ENCODE data around the gene POMGNT1. TPM values are rescaled to one million over a fixed set of nuclear protein-coding genes. Genes with fewer than 3 reads are reported as not detected.
"Not testable (repeated sequence)": the region's sequence is repeated elsewhere in the genome, so short reads cannot be mapped to it uniquely, and the experiment has no call there.

Gene POMGNT1
- total RNA-seq (48.0 and 52.3 TPM in 2 replicates), polyA plus RNA-seq (60.4 and 70.8 TPM in 2 replicates)

GRCh38 chr1:46197964-46198811, at the start of gene POMGNT1:
Gene POMGNT1 (minus strand): TSS chr1:46198434. CDS start chr1:46197821, 613 bp downstream.
- Histone ChIP-seq H3K4me1 (ENCODE audit: insufficient read depth) (peaks cover 12% of the 10 kb centered on the region), H3K4me3 (peak within 1 kb of the TSS; percentile 99), H3K9me3 (ENCODE audit: low read depth) (no peaks in the 10 kb centered on the region), H4K20me1 (ENCODE audit: insufficient read depth, poor library complexity, severe bottlenecking) (no peaks in the 10 kb centered on the region), H3K27ac (peak within 1 kb of the TSS; percentile 94), H3K9me2 (replicated peaks; ENCODE audit: insufficient read depth) (no peaks in the 10 kb centered on the region), H3K27me3 (no peaks in the 10 kb centered on the region), H3K79me2 (peaks cover 11% of the 10 kb centered on the region), H2AFZ (peak within 1 kb of the TSS; percentile 96), H3K36me3 (replicated peaks; ENCODE audit: insufficient read depth, low read depth) (no peaks in the 10 kb centered on the region), H3K4me2 (peak within 1 kb of the TSS; percentile 100)
- DNase-seq (ENCODE audit: low spot score), result peak; percentile 87
- no peak for TF ChIP-seq EZH2phosphoT487 (IDR thresholded peaks at IDR 0.05; ENCODE audit: low read depth, severe bottlenecking, unreplicated experiment)
- TF ChIP-seq CTCF (IDR thresholded peaks at IDR 0.05; ENCODE audit: poor library complexity), result peak; percentile 39
- no peak for TF ChIP-seq EZH2 (IDR thresholded peaks at IDR 0.05; ENCODE audit: borderline replicate concordance)
- 2% methylated on average over 30 of the region's 67 CpGs for WGBS (ENCODE audit: low lambda C conversion rate, missing lambda C conversion rate)

DNA sequence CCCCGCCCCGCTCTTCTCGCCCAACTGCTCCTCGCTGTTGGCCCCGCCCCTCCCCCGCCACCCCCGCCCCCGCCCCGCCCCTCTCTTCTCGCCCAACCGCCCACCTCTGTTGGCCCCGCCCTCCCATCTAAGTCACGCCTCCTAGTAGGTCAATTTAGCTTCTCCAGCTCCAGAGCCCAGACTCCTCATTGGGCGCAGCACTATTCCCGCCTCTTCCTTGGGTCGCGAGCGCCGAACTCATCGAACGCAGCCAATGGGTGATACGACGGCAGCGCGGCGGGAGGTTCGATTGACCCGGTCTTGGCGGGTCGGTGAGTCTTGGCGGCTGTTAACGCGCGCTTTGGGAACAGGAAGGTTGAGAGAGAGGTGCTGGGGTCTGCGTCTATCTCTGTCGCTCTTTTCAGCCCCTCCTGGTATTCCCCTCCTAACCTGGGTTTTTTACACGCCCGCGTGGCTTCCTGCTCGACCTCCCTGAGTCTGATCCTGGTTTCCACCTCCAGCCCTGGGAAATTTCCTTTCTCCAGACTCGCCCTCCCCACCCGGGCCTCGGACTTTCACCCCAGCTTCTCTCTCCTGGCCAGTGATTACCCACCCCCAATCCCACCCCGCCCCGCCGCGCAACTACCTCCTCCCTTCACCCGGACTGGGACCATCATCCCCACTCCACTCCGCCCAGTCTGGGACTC, 49.3 kb upstream of the POMGNT1 start, which contains the start of gene RAD54L:
TSS of gene RAD54L (plus strand) at position 328 of the 686 bp plus-strand sequence. CDS start 643 bp downstream, outside the sequence.
- Histone ChIP-seq H3K9me3 (ENCODE audit: low read depth) (no peaks in the 10 kb centered on the region), H3K9me2 (replicated peaks; ENCODE audit: insufficient read depth) (no peaks in the 10 kb centered on the region), H3K79me2 (peaks cover 13% of the 10 kb centered on the region), H3K27ac (peak within 1 kb of the TSS; percentile 98), H3K27me3 (no peaks in the 10 kb centered on the region), H2AFZ (peak within 1 kb of the TSS; percentile 94), H3K4me1 (ENCODE audit: insufficient read depth) (peaks cover 10% of the 10 kb centered on the region), H4K20me1 (ENCODE audit: insufficient read depth, poor library complexity, severe bottlenecking) (no peaks in the 10 kb centered on the region), H3K36me3 (replicated peaks; ENCODE audit: insufficient read depth, low read depth) (no peaks in the 10 kb centered on the region), H3K4me2 (peak within 1 kb of the TSS; percentile 93), H3K4me3 (peak within 1 kb of the TSS; percentile 64)
- TF ChIP-seq EZH2phosphoT487 (IDR thresholded peaks at IDR 0.05; ENCODE audit: low read depth, severe bottlenecking, unreplicated experiment), result no peak
- no peak for TF ChIP-seq EZH2 (IDR thresholded peaks at IDR 0.05; ENCODE audit: borderline replicate concordance)
- no peak for TF ChIP-seq CTCF (IDR thresholded peaks at IDR 0.05; ENCODE audit: poor library complexity)
- DNase-seq (ENCODE audit: low spot score), result peak; percentile 99
- 1% methylated on average over 34 of the region's 49 CpGs for WGBS (ENCODE audit: low lambda C conversion rate, missing lambda C conversion rate)

GRCh38 chr1:46246548-46247435, 48.6 kb upstream of the POMGNT1 start:
- Histone ChIP-seq H3K79me2 (peaks cover 13% of the 10 kb centered on the region), H3K27ac (peak overlapping the region; percentile 98), H3K9me3 (ENCODE audit: low read depth) (no peaks in the 10 kb centered on the region), H3K4me3 (peak overlapping the region; percentile 64), H2AFZ (peak overlapping the region; percentile 94), H3K4me1 (ENCODE audit: insufficient read depth) (peaks cover 10% of the 10 kb centered on the region), H3K27me3 (no peaks in the 10 kb centered on the region), H3K9me2 (replicated peaks; ENCODE audit: insufficient read depth) (no peaks in the 10 kb centered on the region), H3K4me2 (peak overlapping the region; percentile 93), H4K20me1 (ENCODE audit: insufficient read depth, poor library complexity, severe bottlenecking) (no peaks in the 10 kb centered on the region), H3K36me3 (replicated peaks; ENCODE audit: insufficient read depth, low read depth) (no peaks in the 10 kb centered on the region)
- 6% methylated on average over 31 of the region's 35 CpGs for WGBS (ENCODE audit: low lambda C conversion rate, missing lambda C conversion rate)
- no peak for TF ChIP-seq CTCF (IDR thresholded peaks at IDR 0.05; ENCODE audit: poor library complexity)
- TF ChIP-seq EZH2phosphoT487 (IDR thresholded peaks at IDR 0.05; ENCODE audit: low read depth, severe bottlenecking, unreplicated experiment), result no peak
- TF ChIP-seq EZH2 (IDR thresholded peaks at IDR 0.05; ENCODE audit: borderline replicate concordance), result no peak
- peak; percentile 74 for DNase-seq (ENCODE audit: low spot score)

DNA sequence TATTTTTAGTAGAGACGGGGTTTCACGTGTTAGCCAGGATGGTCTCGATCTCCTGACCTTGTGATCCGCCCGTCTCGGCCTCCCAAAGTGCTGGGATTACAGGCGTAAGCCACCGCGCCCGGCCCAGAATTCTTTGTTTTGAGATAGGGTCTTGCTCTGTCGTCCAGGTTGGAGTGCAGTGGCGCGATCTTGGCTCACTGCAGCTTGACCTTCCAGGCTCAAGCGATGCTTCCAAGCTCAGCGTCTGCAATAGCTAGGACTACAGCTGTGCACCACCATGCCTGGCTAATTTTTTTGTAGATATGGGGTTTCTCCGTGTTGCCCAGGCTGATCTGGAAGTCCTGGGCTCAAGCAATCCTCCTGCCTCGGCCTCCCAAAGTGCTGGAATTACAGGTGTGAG, 47.9 kb upstream of the POMGNT1 start:
- DNase-seq (ENCODE audit: low spot score); H4K20me1 ChIP-seq (ENCODE audit: insufficient read depth, poor library complexity, severe bottlenecking); H3K36me3 ChIP-seq (replicated peaks; ENCODE audit: insufficient read depth, low read depth); H3K9me3 ChIP-seq (ENCODE audit: low read depth); H3K4me1 ChIP-seq (ENCODE audit: insufficient read depth); H3K27me3 ChIP-seq; H2AFZ ChIP-seq; H3K4me3 ChIP-seq; H3K9me2 ChIP-seq (replicated peaks; ENCODE audit: insufficient read depth): not testable (repeated sequence)
- WGBS (ENCODE audit: low lambda C conversion rate, missing lambda C conversion rate), result 97% methylated on average over 17 of the region's 17 CpGs
- peaks cover 13% of the 10 kb centered on the region for H3K79me2 ChIP-seq
- peak overlapping the region; percentile 93 for H3K4me2 ChIP-seq
- H3K27ac ChIP-seq, result peak overlapping the region; percentile 98
